ENCODE data around the gene MBIP. TPM values are rescaled to one million over a fixed set of nuclear protein-coding genes. Genes with fewer than 3 reads are reported as not detected.

MBIP gene
- total RNA-seq, 2 donors from 2014 or later = 14.4 to 21.2 TPM

- peak; percentile 74 for ATAC-seq
- intact Hi-C loops (cut with DNase I, micrococcal nuclease) = no loop called here
- peak in 1 of 2 donors; percentile 40 for DNase-seq
These were observed 48.2 kb downstream of the MBIP start for GRCh38 chr14:36271939-36272907.

- ATAC-seq = peak; percentile 70
- no peak for DNase-seq
- intact Hi-C loops (cut with DNase I, micrococcal nuclease) = no loop called here
These were observed 49.2 kb downstream of the MBIP start for GRCh38 chr14:36271222-36271621.

- intact Hi-C loops (cut with DNase I, micrococcal nuclease) = no loop called here
- ATAC-seq = no peak
- no peak for DNase-seq
These were observed 50.2 kb downstream of the MBIP start for GRCh38 chr14:36270191-36270590.

- intact Hi-C loops (cut with DNase I, micrococcal nuclease) = no loop called here
- ATAC-seq = no peak
- DNase-seq = no peak
These were observed 52.3 kb downstream of the MBIP start for GRCh38 chr14:36268121-36268520.

GRCh38 chr14:36264595-36264994 is 55.8 kb downstream of the MBIP start:
- no peak for ATAC-seq
- intact Hi-C loops (cut with DNase I, micrococcal nuclease) = no loop called here
- no peak for DNase-seq

- ATAC-seq (no peak), DNase-seq (no peak)
- intact Hi-C loops (cut with DNase I, micrococcal nuclease) = no loop called here
These were observed 56.3 kb downstream of the MBIP start for GRCh38 chr14:36264107-36264506.

- ATAC-seq (no peak), DNase-seq (no peak)
- intact Hi-C loops (cut with DNase I, micrococcal nuclease) = no loop called here
These were observed 59.3 kb downstream of the MBIP start for GRCh38 chr14:36260970-36261640.

- intact Hi-C loops (cut with DNase I, micrococcal nuclease) = no loop called here
- no peak for DNase-seq
- ATAC-seq = no peak
These were observed 62.2 kb downstream of the MBIP start for GRCh38 chr14:36258241-36258640.

- intact Hi-C loops (cut with DNase I, micrococcal nuclease) = no loop called here
- ATAC-seq (peak; percentile 86), DNase-seq (no peak)
These were observed 64.2 kb downstream of the MBIP start for GRCh38 chr14:36256126-36256801.

- no peak for DNase-seq
- intact Hi-C loops (cut with DNase I, micrococcal nuclease) = no loop called here
- no peak for ATAC-seq
These were observed 66.3 kb downstream of the MBIP start for GRCh38 chr14:36254020-36254624.

Other genes starting within 250 kb of the MBIP start
- gene PTCSC3, start 143.9 kb downstream of the MBIP start, total RNA-seq = not detected
- gene NKX2-1, start 199.6 kb upstream of the MBIP start, total RNA-seq = not detected

Measured in left colon (tissue), 2 donors.